Fibroblast of skin of left biceps (primary cell): ENCODE results near the gene SCAPER.

ENCODE experiments used
- DNase-seq, 2 experiments: peaks; one replicate each; pipeline ENCODE4 v3.0.0-alpha.2; 2013; ENCODE audit warnings: low read depth in 2 of 2

SCAPER gene

GRCh38 chr15:76668900-76669299 lies 236.2 kb downstream of the SCAPER start:
- DNase-seq: no peak

- DNase-seq: no peak
Observed at GRCh38 chr15:76667943-76668715, 237.0 kb downstream of the SCAPER start.

- DNase-seq: no peak
Observed at GRCh38 chr15:76664895-76665294, 240.2 kb downstream of the SCAPER start.

GRCh38 chr15:76664411-76664810 lies 240.7 kb downstream of the SCAPER start:
- no peak for DNase-seq

GRCh38 chr15:76663529-76663928 lies 241.6 kb downstream of the SCAPER start:
- DNase-seq: no peak

- no peak for DNase-seq
Observed at GRCh38 chr15:76648732-76649444, 256.3 kb downstream of the SCAPER start.

- no peak for DNase-seq
Observed at GRCh38 chr15:76647612-76648011, 257.5 kb downstream of the SCAPER start.

- no peak for DNase-seq
Observed at GRCh38 chr15:76644646-76645045, 260.5 kb downstream of the SCAPER start.

GRCh38 chr15:76642671-76643070 lies 262.5 kb downstream of the SCAPER start:
- DNase-seq: no peak

GRCh38 chr15:76637166-76637565 lies 268.0 kb downstream of the SCAPER start:
- DNase-seq: no peak

GRCh38 chr15:76636059-76636458 lies 269.1 kb downstream of the SCAPER start:
- no peak for DNase-seq

- no peak for DNase-seq
Observed at GRCh38 chr15:76626611-76627010, 278.5 kb downstream of the SCAPER start.

GRCh38 chr15:76625267-76625666 lies 279.9 kb downstream of the SCAPER start:
- no peak for DNase-seq

GRCh38 chr15:76614725-76615124 lies 290.4 kb downstream of the SCAPER start:
- DNase-seq: no peak

- DNase-seq: no peak
Observed at GRCh38 chr15:76588811-76589747, 316.1 kb downstream of the SCAPER start.

GRCh38 chr15:76585576-76585897 lies 319.6 kb downstream of the SCAPER start:
- no peak for DNase-seq

- DNase-seq: no peak
Observed at GRCh38 chr15:76584868-76585575, 320.1 kb downstream of the SCAPER start.

- no peak for DNase-seq
Observed at GRCh38 chr15:76582550-76582949, 322.6 kb downstream of the SCAPER start.

- no peak for DNase-seq
Observed at GRCh38 chr15:76577879-76578512, 327.1 kb downstream of the SCAPER start.

GRCh38 chr15:76576523-76577279 lies 328.4 kb downstream of the SCAPER start:
- DNase-seq: no peak
